Stimulated activated CD8-positive, alpha-beta memory T cell treated with anti-CD3 and anti-CD28 coated beads, Interleukin-2, amount 100 ng/mL, for 48 hours (primary cell): Measurements from ENCODE around the gene SRPX.

ENCODE experiments used
- DNase-seq, 2 donors: peaks; one replicate each; pipeline ENCODE4 v3.0.0-alpha.2; 2020; ENCODE audit warnings: low read depth in 2 of 2

Gene SRPX

GRCh38 chrX:38220415-38221390, at the start of gene SRPX:
Gene SRPX (minus strand): TSS chrX:38220871. CDS start chrX:38220792, 79 bp downstream.
- no peak for DNase-seq

GRCh38 chrX:38268011-38268410, 47.3 kb upstream of the SRPX start:
- no peak for DNase-seq

GRCh38 chrX:38262715-38263620, 42.3 kb upstream of the SRPX start:
- DNase-seq = no peak

GRCh38 chrX:38260231-38260630, 39.6 kb upstream of the SRPX start:
- DNase-seq = no peak

- no peak for DNase-seq
Observed at GRCh38 chrX:38256019-38256418, 35.3 kb upstream of the SRPX start.

GRCh38 chrX:38249965-38250364, 29.3 kb upstream of the SRPX start:
- no peak for DNase-seq

GRCh38 chrX:38247051-38247450, 26.4 kb upstream of the SRPX start:
- DNase-seq = no peak

GRCh38 chrX:38240541-38240940, 19.9 kb upstream of the SRPX start:
- DNase-seq = no peak

- no peak for DNase-seq
Observed at GRCh38 chrX:38236901-38237615, 16.4 kb upstream of the SRPX start.

GRCh38 chrX:38233891-38234667, 13.4 kb upstream of the SRPX start:
- no peak for DNase-seq

GRCh38 chrX:38232079-38232686, 11.5 kb upstream of the SRPX start:
- DNase-seq = no peak

GRCh38 chrX:38225093-38225492, 4.4 kb upstream of the SRPX start:
- DNase-seq = no peak

- DNase-seq = no peak
Observed at GRCh38 chrX:38224160-38224559, 3.5 kb upstream of the SRPX start.

GRCh38 chrX:38221391-38221929, 789 bp upstream of the SRPX start:
- no peak for DNase-seq

GRCh38 chrX:38220024-38220414, 652 bp downstream of the SRPX start:
- no peak for DNase-seq

- DNase-seq = no peak
Observed at GRCh38 chrX:38216642-38217041, 4.0 kb downstream of the SRPX start.

- no peak for DNase-seq
Observed at GRCh38 chrX:38214551-38215531, 5.8 kb downstream of the SRPX start.

GRCh38 chrX:38214044-38214443, 6.6 kb downstream of the SRPX start:
- DNase-seq = no peak
